ENCODE data around the gene RBM38. TPM values are rescaled to one million over a fixed set of nuclear protein-coding genes. Genes with fewer than 3 reads are reported as not detected.

Gene RBM38
- total and polyA plus RNA-seq, 2 of the 13 experiments (the other 11 are each of a cell fraction or from before 2014, with no cell fraction given): 24.2 to 34.2 TPM

GRCh38 chr20:57351042-57351783 lies 40.0 kb upstream of the RBM38 start, which contains the start of gene RAE1 (continued):
- no peak for TF ChIP-seq ZFP36 (IDR thresholded peaks at IDR 0.05; ENCODE audit: borderline replicate concordance, low read depth, low read length, partially characterized antibody)
- TF ChIP-seq, protein P1, sequence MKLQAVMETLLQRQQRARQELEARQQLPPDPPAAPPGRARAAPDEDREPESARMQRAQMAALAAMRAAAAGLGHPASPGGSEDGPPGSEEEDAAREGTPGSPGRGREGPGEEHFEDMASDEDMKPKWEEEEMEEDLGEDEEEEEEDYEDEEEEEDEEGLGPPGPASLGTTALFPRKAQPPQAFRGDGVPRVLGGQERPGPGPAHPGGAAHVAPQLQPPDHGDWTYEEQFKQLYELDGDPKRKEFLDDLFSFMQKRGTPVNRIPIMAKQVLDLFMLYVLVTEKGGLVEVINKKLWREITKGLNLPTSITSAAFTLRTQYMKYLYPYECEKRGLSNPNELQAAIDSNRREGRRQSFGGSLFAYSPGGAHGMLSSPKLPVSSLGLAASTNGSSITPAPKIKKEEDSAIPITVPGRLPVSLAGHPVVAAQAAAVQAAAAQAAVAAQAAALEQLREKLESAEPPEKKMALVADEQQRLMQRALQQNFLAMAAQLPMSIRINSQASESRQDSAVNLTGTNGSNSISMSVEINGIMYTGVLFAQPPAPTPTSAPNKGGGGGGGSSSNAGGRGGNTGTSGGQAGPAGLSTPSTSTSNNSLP (IDR thresholded peaks at IDR 0.05; ENCODE audit: low read depth, low read length): 0 out of 2 replicates have a peak, but pooled peaks have one; percentile 40
- TF ChIP-seq HNRNPLL (IDR thresholded peaks at IDR 0.05; ENCODE audit: low read depth, low read length, poor library complexity, severe bottlenecking): peak; percentile 91
- no peak for TF ChIP-seq TFAP4 (IDR thresholded peaks at IDR 0.05; ENCODE audit: borderline replicate concordance, low read depth)
- no peak for TF ChIP-seq DPF2 (CRISPR knock-in tag; IDR thresholded peaks at IDR 0.05; ENCODE audit: borderline replicate concordance, low read depth)
- TF ChIP-seq ZNF557 (CRISPR knock-in tag; IDR thresholded peaks at IDR 0.05): no peak
- TF ChIP-seq, protein P2, sequence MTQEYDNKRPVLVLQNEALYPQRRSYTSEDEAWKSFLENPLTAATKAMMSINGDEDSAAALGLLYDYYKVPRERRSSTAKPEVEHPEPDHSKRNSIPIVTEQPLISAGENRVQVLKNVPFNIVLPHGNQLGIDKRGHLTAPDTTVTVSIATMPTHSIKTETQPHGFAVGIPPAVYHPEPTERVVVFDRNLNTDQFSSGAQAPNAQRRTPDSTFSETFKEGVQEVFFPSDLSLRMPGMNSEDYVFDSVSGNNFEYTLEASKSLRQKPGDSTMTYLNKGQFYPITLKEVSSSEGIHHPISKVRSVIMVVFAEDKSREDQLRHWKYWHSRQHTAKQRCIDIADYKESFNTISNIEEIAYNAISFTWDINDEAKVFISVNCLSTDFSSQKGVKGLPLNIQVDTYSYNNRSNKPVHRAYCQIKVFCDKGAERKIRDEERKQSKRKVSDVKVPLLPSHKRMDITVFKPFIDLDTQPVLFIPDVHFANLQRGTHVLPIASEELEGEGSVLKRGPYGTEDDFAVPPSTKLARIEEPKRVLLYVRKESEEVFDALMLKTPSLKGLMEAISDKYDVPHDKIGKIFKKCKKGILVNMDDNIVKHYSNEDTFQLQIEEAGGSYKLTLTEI (CRISPR knock-in tag; conservative IDR thresholded peaks at IDR 0.05): no peak
- peak; percentile 97 for TF ChIP-seq GABPB1 (CRISPR knock-in tag; IDR thresholded peaks at IDR 0.05)
- TF ChIP-seq TAF1 (CRISPR knock-in tag; IDR thresholded peaks at IDR 0.05): peak; percentile 91
- TF ChIP-seq TERF1 (CRISPR knock-in tag; IDR thresholded peaks at IDR 0.05): no peak
- TF ChIP-seq ZBTB42 (CRISPR knock-in tag; IDR thresholded peaks at IDR 0.05): peak; percentile 94; the same call in 1 of the 2 replicates
- 0 out of 2 replicates have a peak, but pooled peaks have one; percentile 28 for TF ChIP-seq PPARG (CRISPR knock-in tag; conservative IDR thresholded peaks at IDR 0.05)
- TF ChIP-seq, protein P3, sequence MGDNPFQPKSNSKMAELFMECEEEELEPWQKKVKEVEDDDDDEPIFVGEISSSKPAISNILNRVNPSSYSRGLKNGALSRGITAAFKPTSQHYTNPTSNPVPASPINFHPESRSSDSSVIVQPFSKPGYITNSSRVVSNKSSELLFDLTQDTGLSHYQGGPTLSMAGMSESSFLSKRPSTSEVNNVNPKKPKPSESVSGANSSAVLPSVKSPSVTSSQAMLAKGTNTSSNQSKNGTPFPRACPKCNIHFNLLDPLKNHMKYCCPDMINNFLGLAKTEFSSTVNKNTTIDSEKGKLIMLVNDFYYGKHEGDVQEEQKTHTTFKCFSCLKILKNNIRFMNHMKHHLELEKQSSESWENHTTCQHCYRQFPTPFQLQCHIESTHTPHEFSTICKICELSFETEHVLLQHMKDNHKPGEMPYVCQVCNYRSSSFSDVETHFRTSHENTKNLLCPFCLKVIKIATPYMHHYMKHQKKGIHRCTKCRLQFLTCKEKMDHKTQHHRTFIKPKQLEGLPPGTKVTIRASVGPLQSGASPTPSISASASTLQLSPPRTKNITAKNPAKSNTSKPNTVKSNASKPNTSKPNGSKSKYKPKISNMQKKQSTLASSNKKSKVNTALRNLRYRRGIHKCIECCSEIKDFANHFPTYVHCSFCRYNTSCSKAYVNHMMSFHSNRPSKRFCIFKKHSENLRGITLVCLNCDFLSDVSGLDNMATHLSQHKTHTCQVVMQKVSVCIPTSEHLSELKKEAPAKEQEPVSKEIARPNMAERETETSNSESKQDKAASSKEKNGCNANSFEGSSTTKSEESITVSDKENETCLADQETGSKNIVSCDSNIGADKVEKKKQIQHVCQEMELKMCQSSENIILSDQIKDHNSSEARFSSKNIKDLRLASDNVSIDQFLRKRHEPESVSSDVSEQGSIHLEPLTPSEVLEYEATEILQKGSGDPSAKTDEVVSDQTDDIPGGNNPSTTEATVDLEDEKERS (CRISPR knock-in tag; IDR thresholded peaks at IDR 0.05): peak; percentile 94
- TF ChIP-seq NFE2 (CRISPR knock-in tag; IDR thresholded peaks at IDR 0.05): no peak
- TF ChIP-seq, protein P4, sequence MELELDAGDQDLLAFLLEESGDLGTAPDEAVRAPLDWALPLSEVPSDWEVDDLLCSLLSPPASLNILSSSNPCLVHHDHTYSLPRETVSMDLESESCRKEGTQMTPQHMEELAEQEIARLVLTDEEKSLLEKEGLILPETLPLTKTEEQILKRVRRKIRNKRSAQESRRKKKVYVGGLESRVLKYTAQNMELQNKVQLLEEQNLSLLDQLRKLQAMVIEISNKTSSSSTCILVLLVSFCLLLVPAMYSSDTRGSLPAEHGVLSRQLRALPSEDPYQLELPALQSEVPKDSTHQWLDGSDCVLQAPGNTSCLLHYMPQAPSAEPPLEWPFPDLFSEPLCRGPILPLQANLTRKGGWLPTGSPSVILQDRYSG (CRISPR knock-in tag; IDR thresholded peaks at IDR 0.05): no peak
- TF ChIP-seq ZSCAN30 (CRISPR knock-in tag; IDR thresholded peaks at IDR 0.05): no peak
- peak; percentile 82; the same call in 1 of the 2 replicates for TF ChIP-seq MYC (CRISPR knock-in tag; IDR thresholded peaks at IDR 0.05; ENCODE audit: borderline replicate concordance)
- TF ChIP-seq ZNF841 (CRISPR knock-in tag; IDR thresholded peaks at IDR 0.05; ENCODE audit: borderline replicate concordance): 0 out of 2 replicates have a peak, but pooled peaks have one; percentile 59
- peak; percentile 97 for TF ChIP-seq ZNF598 (CRISPR knock-in tag; IDR thresholded peaks at IDR 0.05; ENCODE audit: borderline replicate concordance)
